ENCODE data around the gene AP2A2. TPM values are rescaled to one million over a fixed set of nuclear protein-coding genes. Genes with fewer than 3 reads are reported as not detected.

AP2A2 gene
- total RNA-seq, 1 donor from 2014 or later: 34.6 TPM

- no peak for FAIRE-seq
Observed at GRCh38 chr11:1024597-1025409, 99.1 kb downstream of the AP2A2 start.

GRCh38 chr11:1025410-1026162 is 99.9 kb downstream of the AP2A2 start:
- FAIRE-seq (no peak), DNase-seq (ENCODE audit: low spot score in 2 of 2) (no peak)

More at GRCh38 chr11:1024597-1025409, 99.1 kb downstream of the AP2A2 start:
- no peak for DNase-seq (ENCODE audit: low spot score in 2 of 2)

GRCh38 chr11:1026163-1026450 is 100.4 kb downstream of the AP2A2 start:
- DNase-seq (ENCODE audit: low spot score in 2 of 2): no peak
- no peak for FAIRE-seq

- DNase-seq (ENCODE audit: low spot score in 2 of 2) (no peak), FAIRE-seq (no peak)
Observed at GRCh38 chr11:1026641-1027482, 101.2 kb downstream of the AP2A2 start.

- DNase-seq (ENCODE audit: low spot score in 2 of 2) (no peak), FAIRE-seq (no peak)
Observed at GRCh38 chr11:1027483-1028290, 102.0 kb downstream of the AP2A2 start.

- no peak for FAIRE-seq
Observed at GRCh38 chr11:1028291-1028540, 102.5 kb downstream of the AP2A2 start.

GRCh38 chr11:1028616-1029015 is 102.9 kb downstream of the AP2A2 start:
- no peak for DNase-seq (ENCODE audit: low spot score in 2 of 2)
- FAIRE-seq: no peak

More at GRCh38 chr11:1028291-1028540, 102.5 kb downstream of the AP2A2 start:
- no peak for DNase-seq (ENCODE audit: low spot score in 2 of 2)

- FAIRE-seq: no peak
- DNase-seq (ENCODE audit: low spot score in 2 of 2): no peak
Observed at GRCh38 chr11:1029051-1029450, 103.4 kb downstream of the AP2A2 start.

- DNase-seq (ENCODE audit: low spot score in 2 of 2) (no peak), FAIRE-seq (no peak)
Observed at GRCh38 chr11:1029654-1030053, 104.0 kb downstream of the AP2A2 start.

GRCh38 chr11:1030086-1030485 is 104.4 kb downstream of the AP2A2 start:
- DNase-seq (ENCODE audit: low spot score in 2 of 2) (no peak), FAIRE-seq (no peak)

- FAIRE-seq (no peak), DNase-seq (ENCODE audit: low spot score in 2 of 2) (no peak)
Observed at GRCh38 chr11:1030556-1030955, 104.9 kb downstream of the AP2A2 start.

- DNase-seq (ENCODE audit: low spot score in 2 of 2): no peak
- no peak for FAIRE-seq
Observed at GRCh38 chr11:1031121-1031899, 105.6 kb downstream of the AP2A2 start.

- DNase-seq (ENCODE audit: low spot score in 2 of 2): no peak
- no peak for FAIRE-seq
Observed at GRCh38 chr11:1032310-1032891, 106.7 kb downstream of the AP2A2 start.

GRCh38 chr11:1033016-1033798 is 107.5 kb downstream of the AP2A2 start:
- FAIRE-seq (no peak), DNase-seq (ENCODE audit: low spot score in 2 of 2) (no peak)

GRCh38 chr11:1034001-1034400 is 108.3 kb downstream of the AP2A2 start:
- DNase-seq (ENCODE audit: low spot score in 2 of 2): no peak
- no peak for FAIRE-seq

GRCh38 chr11:1034456-1035295 is 109.0 kb downstream of the AP2A2 start:
- FAIRE-seq: no peak

GRCh38 chr11:1035577-1036283 is 110.1 kb downstream of the AP2A2 start:
- DNase-seq (ENCODE audit: low spot score in 2 of 2) (no peak), FAIRE-seq (no peak)

More at GRCh38 chr11:1034456-1035295, 109.0 kb downstream of the AP2A2 start:
- no peak for DNase-seq (ENCODE audit: low spot score in 2 of 2)
